ES-I3 (cell line): ENCODE data around the gene ARMH4.
"Not testable (repeated sequence)": the region's sequence is repeated elsewhere in the genome, so short reads cannot be mapped to it uniquely, and the experiment has no call there.

Experiments used
- H3K36me3 ChIP-seq: 2 replicates; pipeline ENCODE4 v1.6.1; 2013; ENCODE audit warnings: mild to moderate bottlenecking, low read length, control low read depth, moderate library complexity; ENCODE audit not compliant: insufficient read depth
- H3K4me1 ChIP-seq: 2 replicates; pipeline ENCODE4 v1.6.1; 2013; ENCODE audit warnings: mild to moderate bottlenecking, control low read depth, low read length; ENCODE audit not compliant: insufficient read depth
- H3K9ac ChIP-seq: 2 replicates; pipeline ENCODE4 v1.6.1; 2013; ENCODE audit warnings: low read depth, mild to moderate bottlenecking, low read length, moderate library complexity
- H3K9me3 ChIP-seq: 2 replicates; pipeline ENCODE4 v1.6.1; 2013; ENCODE audit warnings: mild to moderate bottlenecking, low read length, moderate library complexity; ENCODE audit not compliant: control insufficient read depth, insufficient read depth

ARMH4 gene

DNA sequence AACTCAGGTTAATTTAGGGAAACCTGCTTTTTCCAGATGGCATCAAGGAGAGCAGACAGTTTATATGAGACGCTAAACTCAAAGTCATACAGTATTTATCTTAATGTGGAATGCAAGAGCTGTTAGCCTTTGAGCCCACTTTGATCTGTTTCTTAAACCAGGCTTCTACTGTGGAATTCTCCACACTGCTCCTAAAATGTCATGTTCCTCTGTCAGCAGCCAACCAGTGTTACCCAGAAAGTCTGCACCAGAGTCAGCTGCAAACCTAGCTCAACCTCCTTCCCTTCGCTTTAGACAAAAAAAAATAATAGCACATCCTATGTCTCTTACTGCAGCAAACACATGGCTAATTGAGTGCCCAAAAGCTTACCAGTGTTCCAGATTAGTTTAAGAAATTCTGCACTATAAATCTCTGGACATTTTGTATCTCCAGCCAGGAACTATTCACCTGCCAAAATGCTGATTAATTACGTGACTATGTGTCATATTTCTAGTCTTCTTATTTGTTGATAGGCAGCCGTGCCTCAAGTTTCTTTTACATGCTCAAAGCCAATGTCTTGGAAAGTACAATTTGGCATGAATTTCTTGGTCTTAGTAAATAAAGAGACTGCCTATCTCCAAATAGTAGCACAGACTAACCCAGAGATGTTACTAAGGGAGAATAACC is 21.8 kb downstream of the ARMH4 start:
- no peaks in the 10 kb centered on the region for H3K36me3 ChIP-seq
- H3K9me3 ChIP-seq, result no peaks in the 10 kb centered on the region; the same call in 1 of the 2 replicates
- no peaks in the 10 kb centered on the region for H3K4me1 ChIP-seq
- no peak overlapping the region for H3K9ac ChIP-seq

DNA sequence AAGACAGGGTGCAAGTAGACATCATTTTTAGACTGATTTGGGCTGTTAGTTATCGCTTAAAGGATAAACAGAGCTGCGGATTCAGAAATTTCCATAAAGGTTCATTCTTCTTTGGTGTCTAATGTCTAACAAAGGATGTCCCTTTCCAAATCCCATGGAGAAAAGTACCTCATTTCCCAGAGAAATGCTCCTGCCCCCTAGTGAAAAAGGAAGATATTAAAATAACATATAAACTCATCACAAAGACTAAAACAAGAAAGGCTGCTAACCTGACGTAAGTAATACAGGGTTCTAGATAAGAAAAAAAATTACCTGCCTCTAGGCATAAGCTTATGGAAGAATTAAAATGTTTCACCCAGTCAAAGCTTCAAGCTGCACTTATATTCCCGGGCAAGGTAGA is 22.8 kb downstream of the ARMH4 start:
- Histone ChIP-seq H3K9me3 (peaks cover 3% of the 10 kb centered on the region; the same call in 1 of the 2 replicates), H3K4me1 (no peaks in the 10 kb centered on the region), H3K36me3 (no peaks in the 10 kb centered on the region), H3K9ac (no peak overlapping the region)

DNA sequence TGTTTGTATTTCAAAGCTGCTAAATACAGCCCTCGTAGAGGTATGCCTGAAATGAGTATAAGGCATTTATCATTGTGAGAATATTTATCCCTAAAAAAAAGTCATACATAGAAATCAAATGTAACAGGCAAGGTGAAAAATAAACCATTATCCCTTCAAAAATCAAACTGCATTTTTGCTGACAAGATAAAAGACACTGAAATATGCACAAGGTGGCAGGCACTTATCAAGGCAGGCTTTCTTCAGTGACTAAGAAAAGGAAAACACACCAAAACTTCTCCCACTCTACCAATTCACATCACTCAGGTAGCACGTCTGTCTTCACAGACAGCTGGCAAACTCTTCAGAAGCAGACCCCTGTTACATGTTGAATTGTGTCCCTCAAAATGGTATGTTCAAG is 23.6 kb downstream of the ARMH4 start:
- H3K4me1 ChIP-seq, result no peaks in the 10 kb centered on the region
- H3K9me3 ChIP-seq, result peaks cover 3% of the 10 kb centered on the region; the same call in 1 of the 2 replicates
- H3K9ac ChIP-seq, result no peak overlapping the region
- no peaks in the 10 kb centered on the region for H3K36me3 ChIP-seq

DNA sequence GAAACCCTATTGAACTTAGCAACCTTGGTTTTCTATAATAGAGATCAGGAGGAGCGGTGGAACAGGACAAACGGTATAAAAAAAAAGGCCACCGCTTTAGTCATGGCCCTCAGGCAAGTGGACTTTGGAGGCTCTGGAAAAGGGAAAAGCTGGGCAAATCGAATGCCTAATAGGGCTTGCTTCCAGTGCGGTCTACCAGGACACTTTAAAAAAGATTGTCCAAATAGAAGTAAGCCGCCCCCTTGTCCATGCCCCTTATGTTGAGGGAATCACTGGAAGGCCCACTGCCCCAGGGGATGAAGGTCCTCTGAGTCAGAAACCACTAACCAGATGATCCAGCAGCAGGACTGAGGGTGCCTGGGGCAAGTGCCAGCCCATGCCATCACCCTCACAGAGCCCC is 29.5 kb downstream of the ARMH4 start:
- not testable (repeated sequence) for H3K4me1 ChIP-seq, H3K9ac ChIP-seq, H3K36me3 ChIP-seq, H3K9me3 ChIP-seq

DNA sequence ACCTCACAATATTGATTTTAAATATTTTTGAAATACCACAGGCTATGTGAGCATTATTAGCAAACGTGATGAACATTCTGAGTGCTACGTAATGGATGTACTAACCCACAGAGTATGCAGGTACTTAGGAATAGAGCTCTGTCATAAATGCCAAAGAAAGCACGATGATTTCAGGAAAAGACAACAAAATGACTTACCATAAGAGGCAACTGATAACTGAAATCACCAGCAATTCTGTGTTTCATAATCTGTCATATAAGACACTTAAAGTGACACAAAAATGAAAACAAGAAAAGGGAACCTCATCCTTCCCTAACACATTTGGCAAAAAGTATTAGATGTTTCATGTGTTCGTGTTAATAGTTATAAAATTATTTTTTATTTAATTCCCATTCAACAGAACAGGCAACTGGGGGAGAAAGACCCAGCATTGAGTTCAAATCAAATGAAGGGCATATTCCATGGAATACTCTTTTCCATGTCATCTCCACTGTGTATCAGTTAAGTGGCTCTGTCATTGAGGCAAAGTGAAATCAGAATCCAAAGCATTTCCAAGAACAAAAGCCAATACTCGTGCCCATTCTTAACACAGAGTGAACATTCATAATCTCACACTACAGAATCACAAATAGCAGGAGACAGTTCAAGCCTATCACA is 30.4 kb downstream of the ARMH4 start:
- Histone ChIP-seq H3K9ac (no peak overlapping the region), H3K4me1 (no peaks in the 10 kb centered on the region; the same call in 1 of the 2 replicates), H3K36me3 (no peaks in the 10 kb centered on the region), H3K9me3 (0 out of 2 replicates have a peak, but pooled peaks cover 3% of the 10 kb centered on the region)

DNA sequence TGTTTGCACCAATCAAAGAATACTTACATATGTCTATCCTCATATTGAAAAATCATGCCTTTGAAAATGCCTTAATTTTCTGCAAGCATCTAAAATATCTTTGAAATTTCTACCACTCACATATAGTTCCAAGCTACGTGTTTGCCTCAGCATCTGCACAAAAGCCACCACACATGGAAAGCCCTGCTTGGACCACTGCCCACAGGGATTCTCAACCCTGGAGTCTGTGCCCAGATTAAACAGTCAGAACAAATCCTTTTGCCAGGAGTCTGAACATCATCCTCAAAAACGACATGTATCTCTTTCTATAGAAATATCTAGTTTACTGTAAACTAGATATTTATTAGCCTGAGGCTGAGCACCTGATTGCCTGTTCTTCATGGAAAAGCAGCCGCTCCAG is 32.6 kb downstream of the ARMH4 start:
- Histone ChIP-seq H3K36me3 (no peaks in the 10 kb centered on the region), H3K9me3 (no peaks in the 10 kb centered on the region; the same call in 1 of the 2 replicates), H3K9ac (no peak overlapping the region), H3K4me1 (no peaks in the 10 kb centered on the region; the same call in 1 of the 2 replicates)

DNA sequence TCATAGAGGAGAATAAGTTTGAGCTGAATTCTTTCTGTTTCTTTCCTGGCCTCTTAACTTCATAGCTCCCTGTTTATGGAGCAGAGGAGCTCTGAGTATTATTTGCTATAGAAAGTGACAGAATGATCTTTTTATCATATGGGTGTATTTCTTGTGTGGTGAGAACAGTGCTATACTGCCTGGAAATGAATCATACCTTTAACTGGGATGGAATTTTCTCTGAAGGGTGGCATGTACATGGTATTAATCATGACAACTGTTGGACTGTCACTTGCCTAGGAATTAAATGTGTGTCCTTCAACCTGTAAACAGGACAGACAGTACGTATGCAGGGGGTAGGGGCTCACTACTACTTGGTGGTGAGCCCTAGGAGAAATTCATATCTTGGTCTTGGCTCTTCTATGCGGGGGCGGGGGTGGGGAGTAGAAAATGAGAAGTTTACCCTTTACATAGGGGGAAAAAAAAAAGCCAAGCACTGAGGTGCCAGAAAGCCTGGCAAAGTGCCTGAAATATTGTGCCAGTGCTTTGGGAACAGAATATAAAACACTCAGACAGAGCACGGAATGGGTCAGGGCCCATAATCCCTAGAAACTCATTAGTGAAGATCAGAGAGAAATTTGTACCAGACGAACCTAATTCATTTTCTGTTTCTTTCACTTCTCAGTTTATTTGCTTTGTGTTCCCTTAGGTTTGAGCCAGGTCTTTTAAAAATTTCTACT is 33.8 kb downstream of the ARMH4 start:
- no peaks in the 10 kb centered on the region for H3K36me3 ChIP-seq
- H3K4me1 ChIP-seq, result no peaks in the 10 kb centered on the region; the same call in 1 of the 2 replicates

DNA sequence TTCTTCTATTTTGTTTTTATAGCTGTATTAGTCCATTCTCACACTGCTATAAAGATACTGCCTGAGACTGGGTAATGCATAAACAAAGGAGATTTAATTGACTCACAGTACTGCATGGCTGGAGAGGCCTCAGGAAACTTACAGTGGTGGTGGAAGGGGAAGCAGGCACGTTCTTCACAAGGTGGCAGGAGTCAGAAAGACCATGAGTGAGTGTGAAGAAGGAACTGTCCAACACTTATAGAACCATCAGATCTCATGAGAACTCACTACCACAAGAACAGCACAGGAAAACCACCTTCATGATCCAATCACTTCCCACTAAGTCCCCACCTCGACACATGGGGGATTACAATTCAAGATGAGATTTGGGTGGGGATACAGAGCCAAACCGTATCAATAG is 42.3 kb downstream of the ARMH4 start:
- Histone ChIP-seq H3K36me3 (no peaks in the 10 kb centered on the region), H3K9me3 (no peaks in the 10 kb centered on the region), H3K9ac (no peak overlapping the region), H3K4me1 (no peaks in the 10 kb centered on the region)

More for the DNA sequence above, 33.8 kb downstream of the ARMH4 start:
- no peaks in the 10 kb centered on the region; the same call in 1 of the 2 replicates for H3K9me3 ChIP-seq
- no peak overlapping the region for H3K9ac ChIP-seq

DNA sequence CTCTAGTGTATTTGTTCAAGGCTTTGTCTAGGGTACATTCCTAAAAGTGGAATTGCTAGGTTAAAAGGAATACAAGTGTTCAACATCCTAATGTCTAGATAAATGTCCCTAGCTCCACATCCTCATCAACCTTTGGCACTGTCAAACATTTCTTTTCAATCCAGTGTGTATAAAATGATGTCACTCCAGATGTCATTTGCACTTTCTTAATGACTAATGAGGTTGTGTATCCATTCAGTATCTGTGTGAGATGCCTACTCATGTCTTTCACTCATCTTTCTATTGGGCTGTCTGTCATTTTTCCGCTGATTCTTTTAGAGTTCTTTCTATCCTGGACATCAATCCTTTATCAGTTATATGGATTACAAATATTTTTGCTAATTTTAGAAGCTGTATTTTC is 43.3 kb downstream of the ARMH4 start:
- Histone ChIP-seq H3K9ac (no peak overlapping the region), H3K9me3 (no peaks in the 10 kb centered on the region), H3K36me3 (no peaks in the 10 kb centered on the region), H3K4me1 (no peaks in the 10 kb centered on the region)

DNA sequence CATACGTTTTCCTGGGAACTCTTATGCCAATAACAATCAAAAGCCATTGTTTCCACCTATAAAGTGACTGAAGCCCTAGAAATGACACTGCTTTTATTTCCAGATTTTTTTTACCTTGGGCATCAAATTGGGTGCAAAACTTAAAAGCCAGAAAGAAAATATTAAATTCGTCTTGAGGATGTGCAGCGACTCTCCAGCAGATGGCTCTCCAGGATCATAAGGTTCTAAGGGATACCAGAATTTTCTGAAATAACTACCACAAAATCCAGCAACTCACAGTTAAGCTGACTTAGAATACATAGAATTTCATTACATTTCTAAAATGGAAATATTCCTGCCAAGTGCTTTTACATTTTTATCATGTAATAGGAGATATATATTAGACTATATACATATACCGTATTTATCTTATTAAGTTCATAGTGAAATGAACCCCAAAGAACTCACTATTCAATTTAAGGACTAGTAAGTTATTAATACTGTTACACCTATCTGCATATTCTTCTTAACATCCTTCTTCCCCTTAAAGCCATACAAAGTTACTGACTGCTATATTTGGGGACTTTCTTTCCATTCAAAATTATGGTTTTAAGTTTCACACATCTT is 44.0 kb downstream of the ARMH4 start:
- Histone ChIP-seq H3K36me3 (no peaks in the 10 kb centered on the region), H3K9ac (no peak overlapping the region), H3K9me3 (no peaks in the 10 kb centered on the region), H3K4me1 (no peaks in the 10 kb centered on the region)

DNA sequence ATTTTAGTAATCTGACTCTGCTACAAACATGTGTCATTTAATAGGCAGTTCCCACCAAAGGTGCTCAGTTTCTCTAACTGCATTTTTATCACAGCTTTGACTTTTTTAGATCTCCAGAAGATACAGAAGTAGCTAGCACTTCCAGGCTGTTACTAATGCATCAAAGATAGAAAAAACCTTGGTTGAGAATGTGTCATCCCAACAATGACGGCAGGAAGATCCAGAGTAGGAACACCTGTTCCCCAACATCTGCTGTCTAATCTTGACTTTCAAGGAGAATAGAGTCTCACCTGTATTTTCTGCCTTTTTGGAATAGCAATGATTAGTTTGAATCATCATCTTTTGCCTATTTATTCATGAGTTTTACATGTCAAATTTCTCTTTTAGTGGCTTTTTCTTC is 45.0 kb downstream of the ARMH4 start:
- H3K9ac ChIP-seq, result no peak overlapping the region
- no peaks in the 10 kb centered on the region for H3K4me1 ChIP-seq
- no peaks in the 10 kb centered on the region for H3K36me3 ChIP-seq
- no peaks in the 10 kb centered on the region for H3K9me3 ChIP-seq

DNA sequence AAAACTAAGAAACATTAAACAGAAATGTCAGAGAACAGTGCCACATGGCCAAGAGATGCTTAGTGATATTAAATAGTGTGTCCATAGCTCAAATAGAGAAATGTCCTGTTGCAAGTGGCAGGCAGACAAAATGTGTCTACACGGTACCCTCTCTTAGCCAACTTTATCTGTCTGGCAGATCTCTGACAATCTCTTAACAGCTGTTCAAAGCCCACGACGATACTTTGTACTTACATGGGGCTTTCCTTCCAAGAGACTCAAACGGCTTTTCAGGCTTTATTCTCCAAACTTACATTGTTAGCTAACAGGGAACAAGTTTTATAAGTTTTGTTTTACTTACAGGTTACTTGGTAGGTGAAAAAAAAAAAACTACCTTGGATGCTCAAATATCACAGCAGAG is 45.6 kb downstream of the ARMH4 start:
- no peaks in the 10 kb centered on the region for H3K9me3 ChIP-seq
- no peaks in the 10 kb centered on the region for H3K4me1 ChIP-seq
- no peaks in the 10 kb centered on the region for H3K36me3 ChIP-seq
- H3K9ac ChIP-seq, result no peak overlapping the region

DNA sequence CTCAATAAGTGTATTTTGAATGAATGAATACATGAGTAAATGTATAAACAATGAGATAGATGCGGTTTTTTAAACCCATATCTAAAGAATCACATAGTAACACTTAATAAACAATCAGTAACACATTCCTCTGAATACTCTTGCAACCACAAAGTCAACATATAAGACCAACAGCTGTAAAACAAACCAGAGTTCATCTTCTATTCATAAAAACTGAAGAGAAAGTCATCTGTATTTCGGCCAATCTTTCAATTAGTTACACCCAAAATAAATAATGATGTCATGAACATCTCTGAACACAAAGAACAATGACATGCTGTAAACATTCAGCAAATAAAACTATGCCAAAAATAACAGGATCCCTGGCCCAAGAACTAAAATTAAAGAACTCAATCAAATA is 47.2 kb downstream of the ARMH4 start:
- Histone ChIP-seq H3K4me1 (no peaks in the 10 kb centered on the region), H3K36me3 (no peaks in the 10 kb centered on the region), H3K9ac (no peak overlapping the region), H3K9me3 (no peaks in the 10 kb centered on the region)

DNA sequence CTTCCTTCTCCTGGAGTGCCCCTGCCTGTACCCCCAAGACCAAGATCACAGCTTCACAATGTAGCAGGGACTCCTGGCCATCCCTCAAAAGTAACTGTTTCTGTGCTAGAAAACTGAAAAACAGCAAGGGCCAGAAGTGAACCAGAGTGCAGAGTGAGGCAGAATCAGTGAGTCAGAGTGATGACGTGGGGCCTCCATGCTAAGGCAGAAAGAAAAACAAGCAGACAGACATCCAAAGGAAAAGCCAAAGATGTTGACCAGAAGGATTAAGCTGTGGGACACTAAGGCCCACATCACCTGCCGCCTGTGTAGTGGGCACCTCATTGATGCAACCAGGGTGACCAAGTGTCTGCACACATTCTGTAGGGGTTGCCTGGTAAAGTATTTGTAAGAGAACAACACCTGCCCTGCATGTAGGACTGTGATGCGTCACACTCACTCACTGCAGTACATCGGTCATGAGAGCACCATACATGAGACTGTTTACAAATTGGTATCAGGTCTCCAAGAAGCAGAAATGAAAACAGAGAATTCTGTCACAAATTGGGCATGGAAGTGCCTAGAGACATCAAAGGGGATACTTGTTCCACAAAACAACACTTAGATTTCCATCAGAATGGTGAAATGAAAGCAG is 51.2 kb downstream of the ARMH4 start:
- Histone ChIP-seq H3K36me3 (no peaks in the 10 kb centered on the region), H3K4me1 (peaks cover 4% of the 10 kb centered on the region; the same call in 1 of the 2 replicates), H3K9me3 (no peaks in the 10 kb centered on the region), H3K9ac (no peak overlapping the region)
